GM12872 (cell line): ENCODE results near the gene CRYGB.

Experiments
- TF ChIP-seq, protein P1 (sequence below): IDR thresholded peaks from 3 replicates; pipeline ENCODE4 v1.5.1; 2011; ENCODE audit warnings: low read depth, mild to moderate bottlenecking, low read length, moderate library complexity; ENCODE audit not compliant: insufficient read depth

CRYGB gene

DNA sequence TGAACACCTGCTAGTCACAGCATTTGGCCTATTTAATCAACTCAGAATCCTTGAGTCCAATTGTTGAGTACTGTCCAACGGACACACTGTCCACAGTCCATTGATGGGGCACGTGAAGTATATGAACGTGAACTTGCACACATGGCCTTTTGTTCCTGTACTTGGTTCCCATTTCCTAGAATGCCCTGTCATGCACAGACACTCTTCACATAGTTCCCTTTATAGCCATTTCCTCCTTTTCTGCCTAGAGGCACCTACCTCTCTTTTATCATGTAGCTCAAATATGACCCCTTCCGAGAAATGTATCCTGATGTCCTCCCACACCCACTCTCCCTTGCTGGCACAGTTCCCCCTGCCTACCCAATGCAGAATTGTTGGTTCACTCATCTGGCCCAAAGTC lies 26.2 kb upstream of the CRYGB start:
- TF ChIP-seq, protein P1, sequence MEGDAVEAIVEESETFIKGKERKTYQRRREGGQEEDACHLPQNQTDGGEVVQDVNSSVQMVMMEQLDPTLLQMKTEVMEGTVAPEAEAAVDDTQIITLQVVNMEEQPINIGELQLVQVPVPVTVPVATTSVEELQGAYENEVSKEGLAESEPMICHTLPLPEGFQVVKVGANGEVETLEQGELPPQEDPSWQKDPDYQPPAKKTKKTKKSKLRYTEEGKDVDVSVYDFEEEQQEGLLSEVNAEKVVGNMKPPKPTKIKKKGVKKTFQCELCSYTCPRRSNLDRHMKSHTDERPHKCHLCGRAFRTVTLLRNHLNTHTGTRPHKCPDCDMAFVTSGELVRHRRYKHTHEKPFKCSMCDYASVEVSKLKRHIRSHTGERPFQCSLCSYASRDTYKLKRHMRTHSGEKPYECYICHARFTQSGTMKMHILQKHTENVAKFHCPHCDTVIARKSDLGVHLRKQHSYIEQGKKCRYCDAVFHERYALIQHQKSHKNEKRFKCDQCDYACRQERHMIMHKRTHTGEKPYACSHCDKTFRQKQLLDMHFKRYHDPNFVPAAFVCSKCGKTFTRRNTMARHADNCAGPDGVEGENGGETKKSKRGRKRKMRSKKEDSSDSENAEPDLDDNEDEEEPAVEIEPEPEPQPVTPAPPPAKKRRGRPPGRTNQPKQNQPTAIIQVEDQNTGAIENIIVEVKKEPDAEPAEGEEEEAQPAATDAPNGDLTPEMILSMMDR = no peak

DNA sequence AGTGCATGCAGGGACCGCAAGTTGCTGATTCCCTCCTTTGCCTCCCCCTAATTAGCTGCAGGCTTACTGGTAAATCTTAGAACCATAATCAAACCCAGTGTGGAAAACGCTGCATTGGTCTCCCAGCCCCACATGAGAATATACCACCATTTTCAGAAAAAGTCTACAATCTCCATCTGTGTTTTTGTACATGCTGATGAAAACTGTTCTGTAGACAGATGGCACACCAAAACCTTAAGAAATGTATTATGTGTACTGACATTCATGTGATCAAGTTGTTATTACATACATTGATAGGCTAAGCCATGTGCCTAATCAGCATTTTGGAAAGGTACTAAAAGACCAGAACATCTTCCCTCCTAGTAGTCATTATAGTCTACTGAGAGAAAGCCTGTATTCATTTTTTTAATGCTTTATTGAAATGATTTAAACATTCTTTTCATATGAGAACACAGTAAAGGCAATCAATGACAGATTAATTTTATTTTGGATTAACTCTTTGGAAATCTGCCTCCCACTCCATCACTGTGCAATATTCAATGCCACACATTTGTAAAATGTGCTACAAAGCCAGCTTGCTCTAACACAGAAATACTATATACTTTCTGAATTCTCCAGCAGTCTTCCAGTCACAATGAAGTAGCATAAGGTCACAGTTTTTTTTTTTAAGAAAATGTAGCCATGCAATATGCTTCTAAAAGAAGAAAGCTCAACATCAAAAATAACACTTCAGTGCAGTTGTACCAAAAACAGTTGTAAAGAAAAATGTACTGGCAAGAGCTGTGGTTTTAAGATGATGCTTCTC lies 19.2 kb upstream of the CRYGB start:
- TF ChIP-seq, protein P1 = no peak

GRCh38 chr2:208163489-208163888 lies 17.5 kb upstream of the CRYGB start, which contains the start of gene CRYGA:
Gene CRYGA, minus strand, starts transcription at chr2:208163589. Its CDS starts 33 bp downstream, at chr2:208163556.
- TF ChIP-seq, protein P1 = no peak

- TF ChIP-seq, protein P1 = no peak
These were observed 10.5 kb upstream of the CRYGB start for GRCh38 chr2:208156439-208156838.

DNA sequence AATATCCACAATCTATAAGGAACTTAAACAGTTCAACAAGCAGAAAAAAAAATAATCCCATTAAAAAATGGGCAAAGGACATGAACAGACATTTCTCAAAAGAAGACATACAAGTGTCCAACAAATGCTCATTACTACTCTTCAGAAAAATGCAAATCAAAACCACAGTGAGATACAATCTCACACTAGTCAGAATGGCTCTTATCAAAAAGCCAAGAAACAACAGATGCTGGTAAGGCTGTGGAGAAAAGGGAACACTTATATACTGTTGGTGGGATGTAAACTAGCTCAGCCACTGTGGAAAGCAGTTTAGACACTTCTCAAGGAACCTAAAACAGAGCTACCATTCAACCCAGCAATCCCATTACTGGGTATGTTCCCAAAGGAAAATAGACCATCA lies 7.2 kb upstream of the CRYGB start:
- TF ChIP-seq, protein P1 = no peak

GRCh38 chr2:208150956-208151355 lies 5.0 kb upstream of the CRYGB start:
- TF ChIP-seq, protein P1 = no peak

GRCh38 chr2:208150094-208150493 lies 4.1 kb upstream of the CRYGB start:
- TF ChIP-seq, protein P1 = no peak
